Lower leg skin (tissue), 4 donors: ENCODE measurements around the gene DBP. TPM values are rescaled to one million over a fixed set of nuclear protein-coding genes. Genes with fewer than 3 reads are reported as not detected.

ENCODE experiments used
- DNase-seq, 2 donors: peaks; one replicate each; pipeline ENCODE4 v3.0.0-alpha.2; 2019; ENCODE audit warnings: low spot score in 2 of 2
- H3K4me3 ChIP-seq: fragments of 200-600 bp; sonication (generic); 2 replicates; pipeline ENCODE4 v1.5.1; 2017; ENCODE audit warnings: mild to moderate bottlenecking, low read depth; ENCODE audit not compliant: poor library complexity, severe bottlenecking
- POLR2A ChIP-seq, 2 donors: fragments of 450-650 bp; IDR thresholded peaks; one replicate each; pipeline ENCODE4 v1.6.1; 2016 to 2017; ENCODE audit warnings: antibody characterized with exemption in 2 of 2, mild to moderate bottlenecking in 1 of 2, moderate library complexity in 1 of 2
- WGBS, 2 donors: methylation state at CpG; one replicate each; pipeline ENCODE4 v1.1.5; 2018; 5-methylcytosine and 5-hydroxymethylcytosine counted together
- intact Hi-C: fragments of 100-400 bp; cut with DNase I; formaldehyde crosslinking; loops from one replicate; pipeline ENCODE4 v1.15.0; 2023; ENCODE audit warnings: low total_unique reads
- total RNA-seq, 4 donors: library from RNA; depleted of rRNA; stranded (reverse); fragments of >200 nt; gene quantifications; one replicate each; pipeline ENCODE4 v1.1.0, GENCODE V29; 2016
- TF ChIP-seq, protein P1 (sequence below), 3 donors: fragments of 450-650 bp; IDR thresholded peaks; one replicate each; pipeline ENCODE4 v1.5.1; 2016; ENCODE audit warnings: antibody characterized with exemption in 3 of 3, mild to moderate bottlenecking in 3 of 3, moderate library complexity in 2 of 3

The DBP gene
- total RNA-seq, 4 donors from 2014 or later = 21.1 to 41.6 (median 24.8) TPM

GRCh38 chr19:48582168-48582567 is 55.0 kb downstream of the DBP start:
- intact Hi-C loops = loop anchor here (10.0 kb wide), 1 partner anchor 257 kb away; the partner anchor contains the start of gene EMP3
- 68 to 70% methylated on average over 2 of the region's 2 CpGs for WGBS, 2 donors
- no peak for DNase-seq

More at GRCh38 chr19:48582168-48582567, 55.0 kb downstream of the DBP start:
- TF ChIP-seq POLR2A (IDR thresholded peaks at IDR 0.05) = no peak
- TF ChIP-seq, protein P1, sequence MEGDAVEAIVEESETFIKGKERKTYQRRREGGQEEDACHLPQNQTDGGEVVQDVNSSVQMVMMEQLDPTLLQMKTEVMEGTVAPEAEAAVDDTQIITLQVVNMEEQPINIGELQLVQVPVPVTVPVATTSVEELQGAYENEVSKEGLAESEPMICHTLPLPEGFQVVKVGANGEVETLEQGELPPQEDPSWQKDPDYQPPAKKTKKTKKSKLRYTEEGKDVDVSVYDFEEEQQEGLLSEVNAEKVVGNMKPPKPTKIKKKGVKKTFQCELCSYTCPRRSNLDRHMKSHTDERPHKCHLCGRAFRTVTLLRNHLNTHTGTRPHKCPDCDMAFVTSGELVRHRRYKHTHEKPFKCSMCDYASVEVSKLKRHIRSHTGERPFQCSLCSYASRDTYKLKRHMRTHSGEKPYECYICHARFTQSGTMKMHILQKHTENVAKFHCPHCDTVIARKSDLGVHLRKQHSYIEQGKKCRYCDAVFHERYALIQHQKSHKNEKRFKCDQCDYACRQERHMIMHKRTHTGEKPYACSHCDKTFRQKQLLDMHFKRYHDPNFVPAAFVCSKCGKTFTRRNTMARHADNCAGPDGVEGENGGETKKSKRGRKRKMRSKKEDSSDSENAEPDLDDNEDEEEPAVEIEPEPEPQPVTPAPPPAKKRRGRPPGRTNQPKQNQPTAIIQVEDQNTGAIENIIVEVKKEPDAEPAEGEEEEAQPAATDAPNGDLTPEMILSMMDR (IDR thresholded peaks at IDR 0.05) = no peak
- H3K4me3 ChIP-seq = no peak overlapping the region

Other genes with a start within 250 kb of the DBP start
- 10 to 100 TPM; 71.3 to 99.6 (median 80.3) TPM for gene KDELR1, start 245.8 kb downstream of the DBP start, total RNA-seq
- under 1 TPM; 0.17 to 0.47 (median 0.42) TPM for gene GRIN2D, start 243.7 kb downstream of the DBP start, total RNA-seq
- 10 to 100 TPM; 33.3 to 44.4 (median 39.3) TPM for gene GRWD1, start 191.4 kb downstream of the DBP start, total RNA-seq
- 1 to 10 TPM in 3 of 4 donors, under 1 TPM in 1; 0.86 to 4.7 (median 1.4) TPM for gene KCNJ14, start 181.8 kb downstream of the DBP start, total RNA-seq
- gene CYTH2, start 168.0 kb downstream of the DBP start, total RNA-seq = 100 to 1,000 TPM in 1 of 4 donors, 10 to 100 TPM in 3; 67.7 to 162 (median 78.2) TPM
- 1 to 10 TPM; 5.3 to 6.7 (median 5.8) TPM for gene LMTK3, start 125.5 kb downstream of the DBP start, total RNA-seq
- 100 to 1,000 TPM; 119 to 191 (median 166) TPM for gene SULT2B1, start 85.2 kb downstream of the DBP start, total RNA-seq
- gene SPACA4, start 30.6 kb downstream of the DBP start, total RNA-seq = 1 to 10 TPM in 2 of 4 donors, not detected in 2; 1.7 to 2.1 TPM
- gene FAM83E, start 22.3 kb downstream of the DBP start, total RNA-seq = 1 to 10 TPM in 2 of 4 donors, under 1 TPM in 2; 0.53 to 8.2 (median 3.8) TPM
- gene RPL18, start 18.2 kb downstream of the DBP start, total RNA-seq = 1,000 to 10,000 TPM; 3,252 to 5,828 (median 3,870) TPM
- 1 to 10 TPM; 2.2 to 8.8 (median 6.1) TPM for gene SPHK2, start 17.9 kb downstream of the DBP start, total RNA-seq
- gene CA11, start 8.8 kb upstream of the DBP start, total RNA-seq = 10 to 100 TPM in 3 of 4 donors, 1 to 10 TPM in 1; 7.3 to 37.5 (median 10.3) TPM
- gene NTN5, start 35.6 kb upstream of the DBP start, total RNA-seq = 1 to 10 TPM in 1 of 4 donors, under 1 TPM in 2, not detected in 1; 0.47 to 1.9 (median 0.58) TPM
- 10 to 100 TPM in 3 of 4 donors, 1 to 10 TPM in 1; 8.5 to 14.9 (median 11.5) TPM for gene FUT2, start 58.6 kb upstream of the DBP start, total RNA-seq
- gene MAMSTR, start 82.3 kb upstream of the DBP start, total RNA-seq = under 1 TPM; 0.42 to 0.74 (median 0.63) TPM
- 10 to 100 TPM in 2 of 4 donors, 1 to 10 TPM in 2; 4.7 to 16.8 (median 11.4) TPM for gene RASIP1, start 103.2 kb upstream of the DBP start, total RNA-seq
- not detected for gene IZUMO1, start 109.5 kb upstream of the DBP start, total RNA-seq
- 1 to 10 TPM; 1.7 to 4.9 (median 3.5) TPM for gene FUT1, start 115.3 kb upstream of the DBP start, total RNA-seq
- not detected for gene FGF21, start 118.1 kb upstream of the DBP start, total RNA-seq
- gene BCAT2, start 173.7 kb upstream of the DBP start, total RNA-seq = 10 to 100 TPM; 20.3 to 61.4 (median 38.6) TPM
- 1 to 10 TPM; 1.6 to 6.6 (median 5.4) TPM for gene HSD17B14, start 199.1 kb upstream of the DBP start, total RNA-seq
- gene PLEKHA4, start 231.2 kb upstream of the DBP start, total RNA-seq = 1 to 10 TPM; 2.9 to 7.2 (median 6.3) TPM
- 100 to 1,000 TPM in 1 of 4 donors, 10 to 100 TPM in 3; 91.6 to 152 (median 97.5) TPM for gene PPP1R15A, start 235.0 kb upstream of the DBP start, total RNA-seq